Femur (tissue), 1 donor: ENCODE data around the gene IFFO2.

Source experiments
- DNase-seq: peaks from one replicate; pipeline ENCODE4 v3.0.0-alpha.2; 2017

IFFO2 gene

GRCh38 chr1:18949686-18950400, 6.6 kb downstream of the IFFO2 start:
- peak; percentile 78 for DNase-seq

- peak; percentile 82 for DNase-seq
Observed at GRCh38 chr1:18948913-18949685, 7.4 kb downstream of the IFFO2 start.

DNA sequence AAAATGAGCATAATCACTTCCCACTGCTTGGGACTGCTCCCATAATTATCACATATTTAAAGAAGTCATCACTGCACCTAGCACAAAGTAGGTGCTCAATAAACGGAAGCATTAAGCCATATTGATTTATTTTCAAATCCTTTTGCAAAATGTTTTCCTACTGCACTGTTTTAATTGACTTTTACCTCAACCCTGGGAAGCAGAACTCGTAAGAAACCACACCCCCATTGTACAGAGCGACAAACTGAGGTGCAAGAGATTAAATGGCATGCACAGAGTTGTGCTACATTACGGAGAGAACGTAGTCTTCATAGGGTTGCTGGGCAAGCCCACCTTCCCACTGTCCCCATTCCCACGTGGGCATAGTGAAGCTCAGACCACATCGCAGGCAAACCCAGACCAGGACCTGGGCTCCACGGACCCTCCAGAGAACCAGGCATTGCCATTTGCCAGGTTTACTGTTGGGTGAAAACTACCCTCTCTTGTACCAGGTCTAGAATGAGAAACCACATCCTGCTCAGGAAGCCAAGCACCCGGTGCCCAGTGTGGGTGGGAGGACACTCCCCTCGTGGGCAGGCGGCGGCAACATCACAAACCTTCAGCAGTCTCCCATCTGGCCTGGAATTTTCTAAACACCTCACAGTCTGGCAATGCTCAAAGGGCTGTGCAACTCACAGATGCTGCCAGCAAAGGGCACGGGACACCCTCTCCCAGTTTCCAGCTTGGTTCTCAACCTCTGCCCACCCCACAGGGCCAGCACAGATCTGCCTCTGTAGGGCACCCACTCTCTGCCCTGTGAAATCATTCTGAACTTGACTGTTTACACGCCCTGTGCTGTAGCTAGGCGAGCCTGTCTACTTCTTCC, 8.2 kb downstream of the IFFO2 start:
- no peak for DNase-seq

- no peak for DNase-seq
Observed at GRCh38 chr1:18947570-18947969, 8.9 kb downstream of the IFFO2 start.

DNA sequence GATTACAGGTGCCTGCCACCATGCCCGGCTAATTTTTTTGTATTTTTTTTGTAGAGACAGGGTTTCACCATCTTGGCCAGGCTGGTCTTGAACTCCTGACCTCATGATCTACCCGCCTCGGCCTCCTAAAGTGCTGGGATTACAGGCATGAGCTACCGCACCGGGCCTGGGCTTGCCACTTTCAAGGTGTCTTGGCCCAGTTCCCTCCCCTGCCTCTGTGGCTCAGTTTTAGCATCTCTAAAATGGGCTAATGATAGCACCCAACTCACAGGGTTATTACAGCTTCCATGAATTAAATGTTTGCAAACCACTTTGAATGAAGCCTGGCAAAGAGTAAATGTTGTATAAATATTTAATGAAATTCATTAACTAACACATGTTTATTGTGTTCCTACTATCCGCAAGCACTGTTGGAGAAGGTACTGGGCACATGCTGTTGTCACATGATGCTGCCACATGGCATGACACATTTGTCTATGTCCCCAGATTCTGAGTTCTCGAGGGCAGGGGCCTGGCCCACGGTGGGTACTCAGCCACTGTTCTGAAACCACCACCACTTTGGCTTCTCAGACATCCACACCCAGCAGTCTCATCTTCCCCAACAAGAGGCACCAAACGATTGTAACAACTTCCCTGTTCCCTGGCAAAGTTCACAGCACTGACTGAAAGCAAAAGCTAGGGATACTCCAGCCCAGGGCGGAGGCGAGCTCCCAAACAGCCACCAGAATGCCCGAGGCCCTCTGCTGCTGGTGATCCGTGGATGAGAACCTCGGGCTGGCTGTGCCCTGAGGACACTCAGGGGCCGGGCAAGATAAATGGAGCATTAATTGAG, 9.7 kb downstream of the IFFO2 start:
- DNase-seq = no peak

GRCh38 chr1:18945401-18945849, 11.1 kb downstream of the IFFO2 start:
- peak; percentile 72 for DNase-seq

- DNase-seq = no peak
Observed at GRCh38 chr1:18944810-18945209, 11.7 kb downstream of the IFFO2 start.

DNA sequence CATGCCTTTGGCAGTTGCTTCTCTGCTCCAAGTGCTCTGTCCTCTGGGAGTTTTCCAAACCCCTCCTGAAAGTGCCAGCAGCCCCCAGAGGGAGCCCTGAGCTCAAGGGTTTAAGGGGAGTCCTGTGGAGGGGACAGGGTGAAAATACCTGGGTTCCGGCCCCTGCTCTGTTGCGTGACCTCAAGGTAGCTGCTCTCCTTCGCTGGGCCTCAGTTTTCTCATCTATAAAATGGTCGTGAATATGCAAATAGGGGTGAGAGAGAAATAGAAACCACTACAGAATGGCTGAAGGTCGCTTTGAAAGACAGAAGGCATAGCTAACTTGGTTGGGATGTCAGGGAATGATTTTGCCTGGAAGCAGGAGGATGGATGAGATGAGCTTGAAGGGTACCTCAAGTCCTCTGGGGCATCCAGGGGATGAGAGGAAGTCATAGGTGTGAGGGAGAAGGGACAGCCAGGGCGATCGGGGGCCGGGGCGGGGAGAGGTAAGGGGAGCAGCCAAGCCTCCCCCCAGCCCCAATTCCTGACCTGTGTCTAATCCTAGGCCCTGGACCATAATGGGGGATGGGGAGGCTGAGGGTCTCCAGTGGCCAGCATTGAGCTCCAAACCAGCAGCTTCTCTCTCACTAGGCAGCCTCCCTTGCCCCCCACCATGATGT, 12.4 kb downstream of the IFFO2 start:
- no peak for DNase-seq

- no peak for DNase-seq
Observed at GRCh38 chr1:18943162-18943561, 13.3 kb downstream of the IFFO2 start.

DNA sequence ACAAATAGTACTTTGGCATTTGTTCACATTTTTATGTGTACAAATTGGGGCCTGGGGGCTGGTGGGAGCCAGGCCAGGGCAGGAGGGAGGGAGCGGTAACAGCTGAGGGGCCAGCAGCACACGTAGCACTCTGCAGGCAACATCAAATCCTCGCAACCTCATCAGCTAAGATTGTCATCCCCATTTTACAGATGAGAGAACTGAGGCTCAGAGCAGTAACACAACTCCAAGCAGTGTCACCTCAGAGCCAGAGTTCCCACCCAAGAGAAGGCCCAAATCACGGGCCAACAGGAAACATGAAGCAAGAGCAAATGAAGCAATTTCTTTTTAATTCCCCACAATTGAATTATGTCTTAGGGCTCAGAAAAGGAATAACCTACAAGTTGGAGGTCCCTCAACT, 14.1 kb downstream of the IFFO2 start:
- no peak for DNase-seq

- DNase-seq = peak; percentile 82
Observed at GRCh38 chr1:18941221-18942141, 15.0 kb downstream of the IFFO2 start.

DNA sequence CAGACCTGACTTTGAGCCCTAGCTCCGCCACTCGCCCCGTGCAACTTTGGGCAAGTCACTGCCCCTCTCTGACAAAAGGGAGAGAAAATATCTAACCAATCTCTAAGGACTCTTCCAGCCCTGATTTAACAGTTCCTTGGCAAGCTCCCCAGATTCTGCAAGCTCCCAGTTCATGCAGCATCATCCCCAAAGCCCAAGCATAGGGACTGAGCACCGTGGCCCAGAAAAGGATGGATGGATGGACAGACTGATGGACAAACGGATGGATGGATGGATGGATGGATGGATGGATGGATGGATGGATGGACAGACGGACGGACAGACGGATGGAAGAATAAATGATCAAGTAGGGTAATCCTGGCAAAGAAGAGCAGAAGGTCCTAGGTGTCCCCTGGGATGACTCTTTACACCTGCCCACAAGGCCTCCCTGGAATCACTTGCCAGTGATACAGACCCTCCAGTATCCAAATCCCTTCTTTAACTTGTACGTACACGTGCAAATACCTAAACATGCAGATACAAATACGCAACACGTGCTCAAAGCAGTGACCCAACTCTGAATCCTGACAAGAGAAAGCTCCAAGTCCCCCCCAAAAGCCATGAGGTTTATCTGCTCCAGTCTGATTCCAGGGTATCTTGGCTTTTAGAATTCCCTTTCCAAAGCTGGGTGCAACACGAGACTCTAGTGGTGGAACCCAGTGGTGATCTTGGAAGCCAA, 16.0 kb downstream of the IFFO2 start:
- DNase-seq = no peak

DNA sequence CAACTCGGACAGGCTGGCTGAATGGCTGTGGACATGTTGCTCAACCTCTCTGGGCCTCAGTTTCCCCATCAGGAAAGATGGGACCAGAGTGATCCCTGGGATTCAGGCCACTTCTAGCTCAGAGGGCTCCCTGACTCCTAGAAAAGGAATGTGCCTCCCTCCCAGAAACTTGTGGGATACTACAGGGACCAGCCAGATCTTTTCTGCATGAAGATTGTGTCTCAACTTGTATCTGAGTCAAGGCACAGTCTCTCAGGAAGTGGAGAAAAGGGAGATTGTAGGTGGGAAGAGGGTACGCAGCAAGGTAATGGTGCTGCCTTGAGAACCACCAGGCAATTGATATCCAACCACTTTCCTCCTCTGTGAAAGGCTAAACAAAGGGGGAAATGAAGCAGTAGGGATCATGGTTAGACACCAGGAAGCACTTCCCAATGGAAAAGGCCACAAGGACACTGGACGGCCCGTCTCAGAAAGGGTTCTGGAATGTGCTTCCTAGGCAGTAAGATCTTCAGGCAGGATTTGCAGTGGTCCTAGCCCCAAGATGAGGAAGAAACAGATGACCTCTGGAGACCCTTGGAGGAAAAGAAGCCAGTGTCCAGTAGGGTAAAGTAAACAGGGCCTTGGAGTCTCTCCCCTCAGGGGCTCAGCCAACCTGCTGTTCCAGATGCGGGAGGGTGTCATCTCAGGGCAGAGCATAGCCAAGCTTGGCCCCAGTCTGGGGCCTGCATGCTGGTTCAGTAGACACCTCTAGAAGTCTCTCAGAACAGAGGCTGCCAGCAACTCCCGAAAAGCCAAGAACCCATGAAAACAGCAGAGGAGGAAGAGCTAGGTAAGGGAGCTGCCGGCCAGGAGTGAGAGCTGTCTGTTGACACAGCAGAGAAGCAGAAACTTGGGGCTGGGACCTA, 16.8 kb downstream of the IFFO2 start:
- no peak for DNase-seq

- no peak for DNase-seq
Observed at GRCh38 chr1:18938707-18939070, 17.8 kb downstream of the IFFO2 start.

GRCh38 chr1:18938008-18938706, 18.3 kb downstream of the IFFO2 start:
- DNase-seq = no peak

- no peak for DNase-seq
Observed at GRCh38 chr1:18937539-18937938, 18.9 kb downstream of the IFFO2 start.

- DNase-seq = no peak
Observed at GRCh38 chr1:18936814-18937481, 19.5 kb downstream of the IFFO2 start.

DNA sequence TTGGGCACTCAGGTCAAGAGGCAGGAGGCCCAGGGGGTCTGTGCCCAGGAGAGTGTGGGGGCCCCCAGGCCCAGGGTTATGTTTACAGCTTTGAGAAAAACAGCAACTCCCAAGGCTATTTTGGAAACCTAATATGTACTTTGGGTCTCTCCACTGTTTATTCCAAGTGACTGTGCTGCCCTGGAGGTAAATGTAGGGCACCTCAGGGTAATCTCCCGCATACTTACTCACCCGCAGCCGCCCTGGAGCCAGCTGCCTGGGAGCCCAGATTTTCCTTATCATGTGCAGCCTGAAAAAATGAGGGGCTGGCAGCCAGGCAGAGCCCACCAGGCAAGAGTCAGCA, 20.0 kb downstream of the IFFO2 start:
- DNase-seq = no peak
